Chondrocyte (in vitro differentiated cells): ENCODE data around the gene AMELY. TPM values are rescaled to one million over a fixed set of nuclear protein-coding genes. Genes with fewer than 3 reads are reported as not detected.

Experiments
- DNase-seq: peaks from one replicate; pipeline ENCODE4 v3.0.0; 2021; ENCODE audit warnings: mixed read lengths, low spot score
- H3K27ac Mint-ChIP-seq: one replicate; pipeline ENCODE4 v1.8.0; 2021; ENCODE audit warnings: mild to moderate bottlenecking, moderate library complexity, mixed read lengths; ENCODE audit not compliant: unreplicated experiment
- H3K27me3 Mint-ChIP-seq: 2 replicates; pipeline ENCODE4 v1.8.0; 2021; ENCODE audit warnings: low read depth, mixed read lengths
- H3K36me3 Mint-ChIP-seq: 2 replicates; pipeline ENCODE4 v1.8.0; 2021; ENCODE audit warnings: low read depth, mixed read lengths
- H3K4me1 Mint-ChIP-seq: 2 replicates; pipeline ENCODE4 v1.8.0; 2021; ENCODE audit warnings: low read depth, mild to moderate bottlenecking, mixed read lengths
- H3K4me3 Mint-ChIP-seq: one replicate; pipeline ENCODE4 v1.8.0; 2021; ENCODE audit warnings: mild to moderate bottlenecking, moderate library complexity, mixed read lengths; ENCODE audit not compliant: unreplicated experiment
- H3K9me3 Mint-ChIP-seq: 2 replicates; pipeline ENCODE4 v1.8.0; 2021; ENCODE audit warnings: low read depth, mixed read lengths
- CTCF ChIP-seq: fragments of 200-600 bp; sonication (generic); IDR thresholded peaks from 2 replicates; pipeline ENCODE4 v1.5.0; 2021; ENCODE audit warnings: antibody characterized with exemption, mild to moderate bottlenecking, moderate library complexity
- long read RNA-seq: library from polyadenylated mRNA; stranded (forward); transcript quantifications from one replicate; pipeline ENCODE4 v2.0.0, GENCODE V29; 2021
- total RNA-seq: library from RNA; stranded (reverse); gene quantifications from 3 replicates; pipeline ENCODE4 v1.2.1, GENCODE V29; 2021

The AMELY gene
- total RNA-seq = not detected in 3 replicates
- long read RNA-seq = 0 reads

DNA sequence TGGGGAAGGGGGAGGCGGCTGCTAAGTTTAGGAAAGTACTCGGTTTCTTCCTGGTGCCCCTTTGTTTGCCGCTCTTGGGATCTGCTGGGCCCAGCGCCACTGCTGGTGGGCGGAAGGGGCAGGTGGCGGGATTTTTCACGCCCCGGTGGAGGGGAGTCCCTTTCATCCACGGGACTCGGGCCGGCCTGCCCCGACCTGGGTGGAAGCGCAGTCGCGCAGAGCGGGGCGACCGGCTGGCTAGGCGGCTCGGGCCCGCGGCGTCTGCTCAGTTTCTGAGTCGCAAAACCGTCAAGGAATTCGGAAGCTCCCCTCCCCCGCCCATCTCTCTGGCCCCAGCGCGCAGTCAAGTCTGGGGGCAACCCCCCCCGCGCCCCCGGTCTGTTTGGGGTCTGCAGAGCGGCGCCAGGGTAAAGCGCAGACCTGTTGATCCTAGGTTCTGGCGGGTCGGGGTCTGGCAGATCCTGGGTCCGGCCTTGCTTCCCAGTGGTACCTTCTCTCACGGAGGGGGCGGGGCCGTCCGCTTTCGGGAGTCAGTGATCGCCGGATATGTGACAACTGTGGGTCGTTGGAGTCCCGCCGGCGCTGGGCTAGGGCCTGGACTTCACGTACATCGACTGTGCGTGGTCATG, at the start of gene AMELY:
AMELY (minus strand) TSS at position 500 of the 629 bp plus-strand sequence. CDS start 39,144 bp downstream, outside the sequence.
- no peaks in the 10 kb centered on the region for H3K9me3 Mint-ChIP-seq

GRCh38 chrY:6949947-6950346, 38.4 kb upstream of the AMELY start:
- H3K36me3 Mint-ChIP-seq = no peaks in the 10 kb centered on the region
- H3K4me1 Mint-ChIP-seq = no peaks in the 10 kb centered on the region
- DNase-seq = no peak
- H3K4me3 Mint-ChIP-seq = no peak overlapping the region
- H3K27ac Mint-ChIP-seq = no peak overlapping the region
- H3K27me3 Mint-ChIP-seq = no peaks in the 10 kb centered on the region
- H3K9me3 Mint-ChIP-seq = no peaks in the 10 kb centered on the region
- no peak for TF ChIP-seq CTCF

More for the DNA sequence above, at the start of gene AMELY:
- H3K27me3 Mint-ChIP-seq = no peaks in the 10 kb centered on the region
- no peaks in the 10 kb centered on the region for H3K36me3 Mint-ChIP-seq
- no peaks in the 10 kb centered on the region for H3K4me1 Mint-ChIP-seq
- H3K27ac Mint-ChIP-seq = no peak within 1 kb of the TSS
- no peak for TF ChIP-seq CTCF
- no peak within 1 kb of the TSS for H3K4me3 Mint-ChIP-seq
- no peak for DNase-seq

GRCh38 chrY:6948378-6948777, 36.8 kb upstream of the AMELY start:
- Mint-ChIP-seq H3K4me1 (no peaks in the 10 kb centered on the region), H3K9me3 (no peaks in the 10 kb centered on the region), H3K4me3 (no peak overlapping the region), H3K27ac (no peak overlapping the region), H3K27me3 (no peaks in the 10 kb centered on the region), H3K36me3 (no peaks in the 10 kb centered on the region)
- DNase-seq = no peak
- TF ChIP-seq CTCF = no peak

- no peak overlapping the region for H3K4me3 Mint-ChIP-seq
- no peaks in the 10 kb centered on the region for H3K36me3 Mint-ChIP-seq
- no peak for TF ChIP-seq CTCF
- H3K4me1 Mint-ChIP-seq = no peaks in the 10 kb centered on the region
- H3K27ac Mint-ChIP-seq = no peak overlapping the region
- DNase-seq = no peak
- no peaks in the 10 kb centered on the region for H3K9me3 Mint-ChIP-seq
- no peaks in the 10 kb centered on the region for H3K27me3 Mint-ChIP-seq
These were observed 36.1 kb upstream of the AMELY start for GRCh38 chrY:6947695-6948094.

- TF ChIP-seq CTCF = no peak
- no peaks in the 10 kb centered on the region for H3K36me3 Mint-ChIP-seq
- no peaks in the 10 kb centered on the region for H3K9me3 Mint-ChIP-seq
- H3K4me3 Mint-ChIP-seq = no peak overlapping the region
- no peaks in the 10 kb centered on the region for H3K4me1 Mint-ChIP-seq
- no peaks in the 10 kb centered on the region for H3K27me3 Mint-ChIP-seq
- H3K27ac Mint-ChIP-seq = no peak overlapping the region
- DNase-seq = no peak
These were observed 23.9 kb upstream of the AMELY start for GRCh38 chrY:6935497-6935896.
